ENCODE results near the gene TRIM38. TPM values are rescaled to one million over a fixed set of nuclear protein-coding genes. Genes with fewer than 3 reads are reported as not detected.

The TRIM38 gene
- total RNA-seq, 5 donors from 2014 or later (not counting 1 experiment from before 2014, with no cell fraction given): 20.5 to 29.3 (median 26.2) TPM

DNA sequence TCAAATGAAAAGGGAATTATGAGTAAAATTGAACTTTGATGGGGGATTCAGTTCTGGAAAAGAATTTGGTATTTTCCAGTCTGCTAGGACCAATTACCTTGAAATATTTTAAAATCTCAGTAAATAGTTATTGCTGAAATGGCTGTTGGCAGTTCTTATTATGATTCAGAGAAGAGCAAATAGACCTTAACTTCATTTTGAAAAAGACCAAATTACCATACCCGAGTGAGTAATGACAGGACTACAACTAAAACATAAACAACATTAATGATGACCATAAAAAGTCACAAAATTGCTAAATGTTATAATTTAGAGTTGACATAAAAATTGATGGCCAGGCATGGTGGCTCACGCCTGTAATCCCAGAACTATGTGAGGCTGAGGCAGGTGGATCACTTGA is 21.7 kb downstream of the TRIM38 start:
- Histone ChIP-seq H3K27me3 (replicated peaks in 1 of 2; ENCODE audit: control insufficient read depth in 2 of 2, extremely low read depth in 1 of 2, insufficient read depth in 2 of 2, low read length in 1 of 2) (no peaks in the 10 kb centered on the region), H3K4me3 (ENCODE audit: control insufficient read depth in 1 of 2, extremely low read depth in 1 of 2, low read length in 1 of 2) (no peak overlapping the region), H3K36me3 (ENCODE audit: control insufficient read depth in 2 of 2, extremely low read depth in 1 of 2, insufficient read depth in 1 of 2, low read length in 1 of 2) (peaks cover 6 to 59% of the 10 kb centered on the region in 2 donors), H3K27ac (ENCODE audit: low read length) (no peak overlapping the region), H3K9me3 (no peaks in the 10 kb centered on the region), H3K4me1 (ENCODE audit: control insufficient read depth in 1 of 2, extremely low read depth in 1 of 2, insufficient read depth in 2 of 2, low read length in 2 of 2) (no peaks in the 10 kb centered on the region)
- no peak overlapping the region for H3K4me3 Mint-ChIP-seq
- no peaks in the 10 kb centered on the region for H3K27me3 Mint-ChIP-seq
- peak overlapping the region in 1 of 2 donors; percentile 51 for H3K27ac Mint-ChIP-seq
- no peak for ATAC-seq (replicated peaks in 1 of 4)
- H3K9me3 Mint-ChIP-seq: no peaks in the 10 kb centered on the region
- WGBS (ENCODE audit: insufficient coverage): no CpG with 5 or more reads among the region's 2 CpGs
- H3K4me1 Mint-ChIP-seq: peaks cover 9 to 18% (median 15%) of the 10 kb centered on the region in 3 donors
- DNase-seq: no peak
- H3K36me3 Mint-ChIP-seq: peaks cover 53% of the 10 kb centered on the region
- ChIA-PET CTCF (no interaction called here), POLR2A (no interaction called here)

DNA sequence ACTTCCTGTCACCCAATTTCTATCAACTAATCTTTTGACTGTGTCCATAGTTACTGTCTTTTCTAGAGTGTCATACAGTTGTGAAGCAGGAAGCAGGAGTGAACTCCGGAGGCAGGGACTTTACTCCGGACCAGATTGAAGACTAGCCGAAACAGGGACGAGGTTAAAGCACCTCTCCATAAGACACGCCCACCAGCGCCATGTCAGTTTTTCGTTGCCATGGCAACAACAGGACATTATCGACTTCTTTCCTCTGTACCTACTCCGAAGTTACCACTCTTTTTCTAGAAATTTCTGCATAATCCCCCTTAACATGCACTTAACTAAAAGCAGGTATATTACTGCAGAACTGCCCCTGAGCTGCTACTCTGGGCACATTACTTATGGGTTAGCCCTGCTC is 25.2 kb downstream of the TRIM38 start:
- Histone ChIP-seq H3K4me3 (ENCODE audit: control insufficient read depth in 1 of 2, extremely low read depth in 1 of 2, low read length in 1 of 2) (no peak overlapping the region), H3K36me3 (ENCODE audit: control insufficient read depth in 2 of 2, extremely low read depth in 1 of 2, insufficient read depth in 1 of 2, low read length in 1 of 2) (peaks cover 0 to 36% of the 10 kb centered on the region in 2 donors), H3K27ac (ENCODE audit: low read length) (no peak overlapping the region), H3K27me3 (replicated peaks in 1 of 2; ENCODE audit: control insufficient read depth in 2 of 2, extremely low read depth in 1 of 2, insufficient read depth in 2 of 2, low read length in 1 of 2) (no peaks in the 10 kb centered on the region), H3K9me3 (no peaks in the 10 kb centered on the region), H3K4me1 (ENCODE audit: control insufficient read depth in 1 of 2, extremely low read depth in 1 of 2, insufficient read depth in 2 of 2, low read length in 2 of 2) (peaks cover 4 to 9% of the 10 kb centered on the region in 2 experiments)
- no peaks in the 10 kb centered on the region for H3K27me3 Mint-ChIP-seq
- peak overlapping the region; percentile 71 to 75 for H3K27ac Mint-ChIP-seq
- WGBS (ENCODE audit: insufficient coverage): 96% methylated on average over 9 of the region's 9 CpGs
- peaks cover 35% of the 10 kb centered on the region for H3K36me3 Mint-ChIP-seq
- ATAC-seq (replicated peaks in 1 of 4): no peak
- CTCF ChIA-PET: no interaction called here
- H3K4me1 Mint-ChIP-seq: peaks cover 6 to 32% (median 26%) of the 10 kb centered on the region in 3 donors
- no peak for DNase-seq
- POLR2A ChIA-PET: no interaction called here
- H3K9me3 Mint-ChIP-seq: no peaks in the 10 kb centered on the region
- H3K4me3 Mint-ChIP-seq: no peak overlapping the region

GRCh38 chr6:25990172-25990873 is 27.7 kb downstream of the TRIM38 start:
- 80% methylated on average over 1 of the region's 2 CpGs for WGBS (ENCODE audit: insufficient coverage)
- Mint-ChIP-seq H3K4me3 (no peak overlapping the region), H3K27ac (peak overlapping the region in 1 of 2 donors; percentile 59)

GRCh38 chr6:25991785-25992412 is 29.3 kb downstream of the TRIM38 start:
- Mint-ChIP-seq H3K9me3 (no peaks in the 10 kb centered on the region), H3K27ac (peak overlapping the region; percentile 74 to 94), H3K27me3 (no peaks in the 10 kb centered on the region), H3K36me3 (peaks cover 11% of the 10 kb centered on the region), H3K4me1 (peaks cover 16 to 36% (median 30%) of the 10 kb centered on the region in 3 donors), H3K4me3 (peak overlapping the region; percentile 91 to 95 (median 94))
- Histone ChIP-seq H3K4me1 (ENCODE audit: control insufficient read depth in 1 of 2, extremely low read depth in 1 of 2, insufficient read depth in 2 of 2, low read length in 2 of 2) (peaks cover 9 to 17% of the 10 kb centered on the region in 2 experiments), H3K27me3 (replicated peaks in 1 of 2; ENCODE audit: control insufficient read depth in 2 of 2, extremely low read depth in 1 of 2, insufficient read depth in 2 of 2, low read length in 1 of 2) (no peaks in the 10 kb centered on the region), H3K27ac (ENCODE audit: low read length) (peak overlapping the region; percentile 77), H3K4me3 (ENCODE audit: control insufficient read depth in 1 of 2, extremely low read depth in 1 of 2, low read length in 1 of 2) (peak overlapping the region; percentile 70 to 89), H3K9me3 (no peaks in the 10 kb centered on the region), H3K36me3 (ENCODE audit: control insufficient read depth in 2 of 2, extremely low read depth in 1 of 2, insufficient read depth in 1 of 2, low read length in 1 of 2) (peaks cover 0 to 11% of the 10 kb centered on the region in 2 donors)
- ChIA-PET CTCF (interaction anchor here (0.6 to 4.3 kb wide), 25 partner anchors 11 to 1905 kb away, joined by 3 to 29 read pairs (median 4); partner anchors contain the start of genes KIAA0319 (in 1 of the 2) and TRIM38 (in 1 of the 2)), POLR2A (interaction anchor here (0.7 to 2.8 kb wide), 7 partner anchors 12 to 52 kb away, joined by 3 to 19 read pairs (median 4); a partner anchor contains a TSS)
- DNase-seq: peak in 34 of 35 experiments; percentile 5 to 63 (median 27)
- ATAC-seq (replicated peaks in 1 of 4): peak; percentile 27 to 38 (median 31)
- 3% methylated on average over 21 of the region's 30 CpGs for WGBS (ENCODE audit: insufficient coverage)

More at GRCh38 chr6:25990172-25990873, 27.7 kb downstream of the TRIM38 start:
- H3K4me1 ChIP-seq (ENCODE audit: control insufficient read depth in 1 of 2, extremely low read depth in 1 of 2, insufficient read depth in 2 of 2, low read length in 2 of 2): peaks cover 9 to 17% of the 10 kb centered on the region in 2 experiments
- peaks cover 13% of the 10 kb centered on the region for H3K36me3 Mint-ChIP-seq
- no peaks in the 10 kb centered on the region for H3K9me3 Mint-ChIP-seq
- ATAC-seq (replicated peaks in 1 of 4): no peak
- no peaks in the 10 kb centered on the region for H3K27me3 Mint-ChIP-seq
- H3K27ac ChIP-seq (ENCODE audit: low read length): no peak overlapping the region
- no peaks in the 10 kb centered on the region for H3K27me3 ChIP-seq (replicated peaks in 1 of 2; ENCODE audit: control insufficient read depth in 2 of 2, extremely low read depth in 1 of 2, insufficient read depth in 2 of 2, low read length in 1 of 2)
- H3K4me1 Mint-ChIP-seq: peaks cover 20 to 34% (median 34%) of the 10 kb centered on the region in 3 donors
- DNase-seq: no peak
- no peaks in the 10 kb centered on the region for H3K9me3 ChIP-seq
- peaks cover 0 to 16% of the 10 kb centered on the region in 2 donors for H3K36me3 ChIP-seq (ENCODE audit: control insufficient read depth in 2 of 2, extremely low read depth in 1 of 2, insufficient read depth in 1 of 2, low read length in 1 of 2)
- ChIA-PET POLR2A (interaction anchor here in 1 of 2 donors (2.8 kb wide), 1 partner anchor 31 kb away, joined by 19 read pairs; a partner anchor contains a TSS), CTCF (interaction anchor here in 1 of 2 donors (0.9 to 4.3 kb wide), 3 partner anchors 12 to 26 kb away, joined by 3 to 29 read pairs (median 15); a partner anchor contains a TSS)
- no peak overlapping the region for H3K4me3 ChIP-seq (ENCODE audit: control insufficient read depth in 1 of 2, extremely low read depth in 1 of 2, low read length in 1 of 2)

GRCh38 chr6:25992413-25993340 is 30.1 kb downstream of the TRIM38 start:
- Mint-ChIP-seq H3K4me1 (peaks cover 21 to 35% (median 26%) of the 10 kb centered on the region in 3 donors), H3K36me3 (peaks cover 5% of the 10 kb centered on the region), H3K27ac (peak overlapping the region; percentile 92 to 94), H3K27me3 (no peaks in the 10 kb centered on the region), H3K4me3 (peak overlapping the region; percentile 91 to 95 (median 94)), H3K9me3 (no peaks in the 10 kb centered on the region)
- H3K4me1 ChIP-seq (ENCODE audit: control insufficient read depth in 1 of 2, extremely low read depth in 1 of 2, insufficient read depth in 2 of 2, low read length in 2 of 2): peaks cover 9 to 17% of the 10 kb centered on the region in 2 experiments
- CTCF ChIA-PET: interaction anchor here (0.6 to 4.3 kb wide), 26 partner anchors 10 to 1817 kb away, joined by 3 to 29 read pairs (median 4); partner anchors contain the start of genes KIAA0319 (in 1 of the 2) and TRIM38 (in 1 of the 2)
- peak; percentile 94 to 98 (median 96) for ATAC-seq (replicated peaks in 1 of 4)
- no peaks in the 10 kb centered on the region for H3K27me3 ChIP-seq (replicated peaks in 1 of 2; ENCODE audit: control insufficient read depth in 2 of 2, extremely low read depth in 1 of 2, insufficient read depth in 2 of 2, low read length in 1 of 2)
- H3K36me3 ChIP-seq (ENCODE audit: control insufficient read depth in 2 of 2, extremely low read depth in 1 of 2, insufficient read depth in 1 of 2, low read length in 1 of 2): peaks cover 0 to 6% of the 10 kb centered on the region in 2 donors
- POLR2A ChIA-PET: interaction anchor here (0.5 to 2.8 kb wide), 8 partner anchors 13 to 121 kb away, joined by 3 to 19 read pairs (median 4); a partner anchor contains a TSS
- DNase-seq: peak; percentile 77 to 96 (median 89)
- no peaks in the 10 kb centered on the region for H3K9me3 ChIP-seq
- peak overlapping the region; percentile 77 for H3K27ac ChIP-seq (ENCODE audit: low read length)
- whole genome bisulfite sequencing (ENCODE audit: insufficient coverage): 3% methylated on average over 37 of the region's 52 CpGs
- peak overlapping the region; percentile 70 to 89 for H3K4me3 ChIP-seq (ENCODE audit: control insufficient read depth in 1 of 2, extremely low read depth in 1 of 2, low read length in 1 of 2)
